Uterus (tissue), 4 donors: ENCODE results near the gene OR13F1. TPM values are rescaled to one million over a fixed set of nuclear protein-coding genes. Genes with fewer than 3 reads are reported as not detected.

Experiments used
- DNase-seq, 2 donors: peaks; one replicate each; pipeline ENCODE4 v3.0.0-alpha.2; 2019 to 2020
- H3K27ac ChIP-seq, 2 donors: fragments of 200-600 bp; sonication (generic); 1 replicate in 1 of 2; 2 replicates in 1 of 2; pipeline ENCODE4 v1.5.1; 2016 to 2018
- H3K27me3 ChIP-seq, 2 donors: fragments of 200-600 bp; sonication (generic); one replicate each; pipeline ENCODE4 v1.5.1; 2018 to 2019; ENCODE audit warnings: control low read depth in 1 of 2
- H3K36me3 ChIP-seq, 2 donors: fragments of 200-600 bp; sonication (generic); one replicate each; pipeline ENCODE4 v1.5.1; 2019; ENCODE audit warnings: control low read depth in 1 of 2
- H3K4me1 ChIP-seq, 2 donors: fragments of 200-600 bp; sonication (generic); one replicate each; pipeline ENCODE4 v1.5.1; 2018 to 2019; ENCODE audit warnings: control low read depth in 1 of 2
- H3K4me3 ChIP-seq, 2 donors: fragments of 200-600 bp; sonication (generic); 1 replicate in 1 of 2; 2 replicates in 1 of 2; pipeline ENCODE4 v1.5.1; 2018 to 2019; ENCODE audit warnings: mild to moderate bottlenecking in 1 of 2
- H3K9me3 ChIP-seq, 2 donors: fragments of 200-600 bp; sonication (generic); one replicate each; pipeline ENCODE4 v1.5.1; 2019; ENCODE audit warnings: control low read depth in 1 of 2
- POLR2A ChIP-seq, 2 donors: fragments of 450-650 bp; IDR thresholded peaks; one replicate each; pipeline ENCODE4 v1.6.1; 2016; ENCODE audit warnings: antibody characterized with exemption in 2 of 2, mild to moderate bottlenecking in 1 of 2, moderate library complexity in 1 of 2
- intact Hi-C: fragments of 100-400 bp; cut with DNase I; formaldehyde crosslinking; loops from one replicate; pipeline ENCODE4 v1.15.1; 2023; ENCODE audit warnings: low total_unique reads
- total RNA-seq, 4 donors: library from RNA; depleted of rRNA in 3 of 4; stranded (reverse); fragments of >200 nt in 3 of 4; gene quantifications; one replicate each; pipeline versions ENCODE4 v1.1.0 to v1.2.4, GENCODE V29; 2014 to 2023
- TF ChIP-seq, protein P1 (sequence below), 4 experiments: fragments of 200-600 bp in 2 of 4; fragments of 450-650 bp in 2 of 4; sonication (generic) in 2 of 4; IDR thresholded peaks; one replicate each; pipeline ENCODE4 v1.5.1; 2016 to 2019; ENCODE audit warnings: antibody characterized with exemption in 4 of 4, mild to moderate bottlenecking in 2 of 4, moderate library complexity in 1 of 4
- donor health status: DM: yes; HTN: yes; CAD: no.

Gene OR13F1
- total RNA-seq, 4 donors from 2014 or later = not detected

DNA sequence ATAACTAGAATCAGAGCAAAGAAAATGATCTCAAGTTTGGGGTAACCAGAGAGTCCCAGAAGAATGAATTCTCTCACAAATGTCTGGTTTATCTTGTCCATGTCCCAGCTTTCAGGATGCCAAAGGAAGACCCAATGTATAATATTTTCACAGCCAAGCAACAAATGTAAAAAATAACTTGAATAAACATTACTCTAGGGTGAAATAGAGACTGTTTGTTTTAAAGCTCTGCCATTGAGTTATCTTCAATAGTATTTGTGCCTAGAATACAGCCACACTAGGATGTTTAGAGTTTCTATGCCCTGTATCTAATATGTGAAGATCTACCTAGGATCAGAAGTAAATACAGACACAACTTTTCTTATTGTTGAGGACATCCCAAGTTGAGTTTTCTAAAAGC, 23.0 kb downstream of the OR13F1 start, which contains the start of gene OR13C4:
Gene OR13C4 (minus strand): TSS at position 101 of the 400 bp plus-strand sequence. CDS start 0 bp downstream, at position 101.
- TF ChIP-seq, protein P1, sequence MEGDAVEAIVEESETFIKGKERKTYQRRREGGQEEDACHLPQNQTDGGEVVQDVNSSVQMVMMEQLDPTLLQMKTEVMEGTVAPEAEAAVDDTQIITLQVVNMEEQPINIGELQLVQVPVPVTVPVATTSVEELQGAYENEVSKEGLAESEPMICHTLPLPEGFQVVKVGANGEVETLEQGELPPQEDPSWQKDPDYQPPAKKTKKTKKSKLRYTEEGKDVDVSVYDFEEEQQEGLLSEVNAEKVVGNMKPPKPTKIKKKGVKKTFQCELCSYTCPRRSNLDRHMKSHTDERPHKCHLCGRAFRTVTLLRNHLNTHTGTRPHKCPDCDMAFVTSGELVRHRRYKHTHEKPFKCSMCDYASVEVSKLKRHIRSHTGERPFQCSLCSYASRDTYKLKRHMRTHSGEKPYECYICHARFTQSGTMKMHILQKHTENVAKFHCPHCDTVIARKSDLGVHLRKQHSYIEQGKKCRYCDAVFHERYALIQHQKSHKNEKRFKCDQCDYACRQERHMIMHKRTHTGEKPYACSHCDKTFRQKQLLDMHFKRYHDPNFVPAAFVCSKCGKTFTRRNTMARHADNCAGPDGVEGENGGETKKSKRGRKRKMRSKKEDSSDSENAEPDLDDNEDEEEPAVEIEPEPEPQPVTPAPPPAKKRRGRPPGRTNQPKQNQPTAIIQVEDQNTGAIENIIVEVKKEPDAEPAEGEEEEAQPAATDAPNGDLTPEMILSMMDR (IDR thresholded peaks at IDR 0.05) = no peak
- no peak for TF ChIP-seq POLR2A (IDR thresholded peaks at IDR 0.05)
- H3K36me3 ChIP-seq = no peaks in the 10 kb centered on the region
- peaks cover 0 to 4% of the 10 kb centered on the region in 2 donors for H3K4me1 ChIP-seq
- DNase-seq = no peak
- intact Hi-C loops = no loop called here
- H3K9me3 ChIP-seq = no peaks in the 10 kb centered on the region
- no peaks in the 10 kb centered on the region for H3K27me3 ChIP-seq
- H3K27ac ChIP-seq = no peak within 1 kb of the TSS
- H3K4me3 ChIP-seq = no peak within 1 kb of the TSS

DNA sequence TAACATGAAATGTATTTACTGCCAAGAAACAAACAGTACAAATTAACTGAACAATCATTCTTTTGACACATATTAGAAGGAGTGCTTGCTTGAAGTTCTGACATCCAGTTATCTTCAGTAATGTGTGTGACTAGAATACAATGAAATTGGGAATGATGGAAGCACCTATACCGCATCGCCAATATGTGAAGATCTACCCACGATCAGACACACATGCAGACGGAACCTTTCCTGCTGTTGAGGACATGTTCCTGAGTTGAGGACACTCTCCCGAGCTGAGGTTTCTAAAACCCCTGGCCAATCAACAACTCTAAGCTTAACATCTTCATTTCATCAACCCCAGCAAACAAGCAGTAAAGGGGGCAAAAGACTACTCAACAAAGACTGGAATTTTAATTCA, 32.7 kb downstream of the OR13F1 start, which contains the start of gene OR13C3:
Gene OR13C3 (minus strand): TSS at position 101 of the 400 bp plus-strand sequence. CDS start 133 bp downstream, outside the sequence.
- intact Hi-C loops = no loop called here
- no peak within 1 kb of the TSS for H3K4me3 ChIP-seq
- no peak for TF ChIP-seq POLR2A (IDR thresholded peaks at IDR 0.05)
- TF ChIP-seq, protein P1 (IDR thresholded peaks at IDR 0.05) = no peak
- H3K27ac ChIP-seq = no peak within 1 kb of the TSS
- no peaks in the 10 kb centered on the region for H3K9me3 ChIP-seq
- no peak for DNase-seq
- H3K4me1 ChIP-seq = no peaks in the 10 kb centered on the region
- H3K36me3 ChIP-seq = no peaks in the 10 kb centered on the region
- no peaks in the 10 kb centered on the region for H3K27me3 ChIP-seq

DNA sequence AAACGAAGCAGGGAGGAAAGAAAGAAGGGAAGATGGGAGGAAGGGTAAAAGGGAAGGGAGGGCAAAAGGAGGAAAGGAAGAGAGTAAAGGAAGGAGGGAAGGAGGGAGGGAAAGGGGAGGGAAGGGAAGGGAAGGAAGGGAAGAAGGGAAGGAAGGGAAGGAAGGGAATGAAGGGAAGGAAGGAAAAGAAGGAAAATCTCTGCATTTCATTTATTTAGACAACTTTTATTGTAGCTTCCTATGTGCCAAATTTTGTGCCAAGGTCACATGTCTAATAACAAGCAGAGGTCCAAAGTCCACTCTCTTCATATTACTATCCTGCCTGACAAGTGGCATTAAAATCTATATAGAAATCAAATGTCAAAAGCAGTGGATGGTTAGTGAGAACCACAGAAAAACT, 35.2 kb downstream of the OR13F1 start:
- TF ChIP-seq, protein P1 (IDR thresholded peaks at IDR 0.05) = no peak
- no peak for TF ChIP-seq POLR2A (IDR thresholded peaks at IDR 0.05)
- no peak for DNase-seq
- Histone ChIP-seq H3K4me3 (no peak overlapping the region), H3K27ac (no peak overlapping the region), H3K27me3 (no peaks in the 10 kb centered on the region), H3K9me3 (no peaks in the 10 kb centered on the region), H3K36me3 (no peaks in the 10 kb centered on the region), H3K4me1 (no peaks in the 10 kb centered on the region)
- intact Hi-C loops = no loop called here

DNA sequence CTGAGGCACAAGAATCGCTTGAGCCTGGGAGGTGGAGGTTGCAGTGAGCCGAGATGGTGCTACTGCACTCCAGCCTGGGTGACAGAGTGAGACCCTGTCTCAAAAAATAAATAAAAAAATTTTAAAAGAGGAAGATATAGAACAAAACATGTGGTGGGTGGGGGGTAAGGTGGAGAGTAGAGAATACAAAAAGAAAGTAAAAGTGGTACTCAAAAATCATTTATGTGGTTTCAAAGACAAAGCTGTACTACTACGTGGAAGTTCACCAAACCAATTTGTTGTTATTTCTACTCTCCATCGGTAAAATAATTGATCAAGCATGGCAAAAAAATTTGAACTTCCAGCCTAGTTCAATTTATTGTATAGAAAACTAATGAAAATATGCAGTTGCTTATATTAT, 40.6 kb downstream of the OR13F1 start:
- Histone ChIP-seq H3K9me3 (no peaks in the 10 kb centered on the region), H3K4me3 (no peak overlapping the region), H3K36me3 (no peaks in the 10 kb centered on the region), H3K27me3 (no peaks in the 10 kb centered on the region), H3K4me1 (no peaks in the 10 kb centered on the region), H3K27ac (no peak overlapping the region)
- TF ChIP-seq, protein P1 (IDR thresholded peaks at IDR 0.05) = no peak
- TF ChIP-seq POLR2A (IDR thresholded peaks at IDR 0.05) = no peak
- intact Hi-C loops = no loop called here
- DNase-seq = no peak

DNA sequence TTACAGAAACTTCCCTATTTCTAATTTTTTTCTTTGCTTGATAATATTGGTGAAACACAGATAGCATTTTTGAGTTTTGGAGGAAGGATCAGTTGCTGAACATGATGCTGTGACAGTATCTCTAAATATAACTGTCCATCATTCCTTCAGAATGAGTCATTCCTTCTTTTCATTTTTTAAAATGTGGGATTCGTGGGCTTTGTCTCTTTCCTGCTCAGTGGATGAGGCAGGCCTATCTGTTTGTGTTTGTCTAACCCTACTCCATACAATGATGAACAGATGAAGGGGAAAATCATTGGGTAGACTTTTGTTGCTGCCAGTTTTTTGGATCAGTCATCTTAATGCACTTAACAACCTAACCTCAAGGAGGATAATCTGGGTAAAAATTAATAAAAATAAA, 49.2 kb downstream of the OR13F1 start:
- Histone ChIP-seq H3K27ac (no peak overlapping the region), H3K27me3 (no peaks in the 10 kb centered on the region), H3K36me3 (no peaks in the 10 kb centered on the region), H3K9me3 (no peaks in the 10 kb centered on the region), H3K4me1 (no peaks in the 10 kb centered on the region), H3K4me3 (no peak overlapping the region)
- intact Hi-C loops = no loop called here
- DNase-seq = no peak
- TF ChIP-seq POLR2A (IDR thresholded peaks at IDR 0.05) = no peak
- TF ChIP-seq, protein P1 (IDR thresholded peaks at IDR 0.05) = no peak

Other genes starting within 250 kb of the OR13F1 start
- gene OR13C4, start 22.9 kb downstream of the OR13F1 start, total RNA-seq = under 1 TPM in 1 of 4 donors, not detected in 3; 0.97 TPM
- gene OR13C3, start 32.6 kb downstream of the OR13F1 start, total RNA-seq = not detected
- not detected for gene OR13C8, start 64.9 kb downstream of the OR13F1 start, total RNA-seq
- gene OR13C5, start 95.2 kb downstream of the OR13F1 start, total RNA-seq = under 1 TPM in 1 of 4 donors, not detected in 3; 0.41 TPM
- gene OR13C2, start 101.4 kb downstream of the OR13F1 start, total RNA-seq = under 1 TPM in 1 of 4 donors, not detected in 3; 0.41 TPM
- under 1 TPM in 1 of 4 donors, not detected in 3; 0.62 TPM for gene OR13C9, start 113.9 kb downstream of the OR13F1 start, total RNA-seq
- gene OR13D1, start 190.3 kb downstream of the OR13F1 start, total RNA-seq = not detected
- gene NIPSNAP3A, start 243.4 kb downstream of the OR13F1 start, total RNA-seq = 10 to 100 TPM; 22.6 to 63.2 (median 43.3) TPM